LNCaP clone FGC (cell line): ENCODE data around the gene OPCML.

ENCODE experiments used
- DNase-seq: peaks from one replicate; pipeline ENCODE4 v3.0.0-alpha.2; 2011; ENCODE audit warnings: low read depth
- H3K4me3 ChIP-seq: 2 replicates; pipeline ENCODE4 v1.5.1; 2011; ENCODE audit warnings: mild to moderate bottlenecking, low read depth, low read length, control low read depth
- TF ChIP-seq, protein P1 (sequence below): IDR thresholded peaks from 2 replicates; pipeline ENCODE4 v1.5.1; 2012; ENCODE audit warnings: mild to moderate bottlenecking; ENCODE audit not compliant: control insufficient read depth, insufficient read depth; ENCODE audit errors: extremely low read depth

OPCML gene

DNA sequence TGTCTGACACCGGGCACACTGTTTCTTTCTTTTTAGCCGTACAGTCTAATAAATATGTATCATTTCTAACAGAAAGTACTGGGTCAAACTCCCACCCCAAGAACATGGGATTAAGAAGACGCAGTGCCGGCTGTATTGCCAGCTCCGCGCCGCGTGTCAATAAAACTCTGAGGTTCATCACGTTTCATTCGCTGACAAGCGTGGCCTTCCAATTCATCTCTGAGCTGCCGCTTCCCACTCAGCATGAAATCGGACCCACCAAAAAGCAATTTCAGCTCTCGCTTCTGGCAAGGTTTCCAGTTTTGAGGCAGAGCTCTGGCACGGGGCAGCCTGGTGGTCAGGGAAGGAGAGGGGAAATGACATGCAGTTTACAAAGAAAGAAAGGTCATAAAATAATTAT is 819.8 kb downstream of the OPCML start:
- TF ChIP-seq, protein P1, sequence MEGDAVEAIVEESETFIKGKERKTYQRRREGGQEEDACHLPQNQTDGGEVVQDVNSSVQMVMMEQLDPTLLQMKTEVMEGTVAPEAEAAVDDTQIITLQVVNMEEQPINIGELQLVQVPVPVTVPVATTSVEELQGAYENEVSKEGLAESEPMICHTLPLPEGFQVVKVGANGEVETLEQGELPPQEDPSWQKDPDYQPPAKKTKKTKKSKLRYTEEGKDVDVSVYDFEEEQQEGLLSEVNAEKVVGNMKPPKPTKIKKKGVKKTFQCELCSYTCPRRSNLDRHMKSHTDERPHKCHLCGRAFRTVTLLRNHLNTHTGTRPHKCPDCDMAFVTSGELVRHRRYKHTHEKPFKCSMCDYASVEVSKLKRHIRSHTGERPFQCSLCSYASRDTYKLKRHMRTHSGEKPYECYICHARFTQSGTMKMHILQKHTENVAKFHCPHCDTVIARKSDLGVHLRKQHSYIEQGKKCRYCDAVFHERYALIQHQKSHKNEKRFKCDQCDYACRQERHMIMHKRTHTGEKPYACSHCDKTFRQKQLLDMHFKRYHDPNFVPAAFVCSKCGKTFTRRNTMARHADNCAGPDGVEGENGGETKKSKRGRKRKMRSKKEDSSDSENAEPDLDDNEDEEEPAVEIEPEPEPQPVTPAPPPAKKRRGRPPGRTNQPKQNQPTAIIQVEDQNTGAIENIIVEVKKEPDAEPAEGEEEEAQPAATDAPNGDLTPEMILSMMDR: no peak
- H3K4me3 ChIP-seq: no peak overlapping the region
- no peak for DNase-seq

DNA sequence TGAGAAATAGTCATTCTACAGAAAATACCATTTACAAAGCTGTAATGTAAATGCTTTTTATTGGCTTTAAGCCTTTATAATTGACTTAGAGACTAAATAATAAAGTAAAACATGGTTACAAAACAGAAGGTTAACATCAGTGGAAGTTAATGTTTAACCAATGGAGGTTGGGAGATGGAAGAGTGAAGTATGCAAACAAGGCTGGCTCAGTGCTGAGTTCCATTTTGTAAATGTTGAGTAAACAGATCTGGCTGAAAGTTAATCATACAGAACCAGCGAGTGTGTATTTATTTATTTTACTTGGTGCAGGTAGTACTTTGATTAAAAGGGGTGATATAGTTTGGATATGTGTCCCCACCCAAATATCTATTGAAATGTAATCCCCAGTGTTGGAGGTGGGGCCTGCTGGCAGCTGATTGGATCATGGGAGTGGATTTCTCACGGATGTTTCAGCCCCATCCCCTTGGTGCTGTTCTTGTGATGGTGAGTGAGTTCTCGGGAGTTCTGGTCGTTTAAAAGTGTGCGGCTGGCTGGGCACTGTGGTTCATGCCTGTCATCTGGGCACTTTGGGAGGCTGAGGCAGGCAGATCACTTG is 827.4 kb downstream of the OPCML start:
- peak; percentile 64 for DNase-seq
- TF ChIP-seq, protein P1: no peak
- H3K4me3 ChIP-seq: no peak overlapping the region

DNA sequence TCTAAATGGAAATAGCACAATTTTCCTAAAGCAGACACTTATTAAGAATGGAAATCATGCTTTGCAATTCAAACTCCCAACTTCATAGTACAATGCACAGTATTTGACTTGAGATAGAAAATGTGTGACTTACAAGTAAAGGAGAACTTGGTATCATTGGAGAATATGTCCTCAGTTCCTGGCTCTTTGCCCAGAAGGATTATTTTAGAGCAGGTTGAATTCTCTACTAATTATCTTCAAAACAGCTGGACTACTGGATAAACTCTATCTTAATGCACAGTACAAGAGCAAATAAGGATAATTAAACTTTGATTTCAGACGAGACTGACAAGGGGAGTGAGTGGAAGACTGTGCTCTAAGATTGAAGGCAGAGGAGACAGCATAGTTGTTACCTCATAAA is 839.4 kb downstream of the OPCML start:
- TF ChIP-seq, protein P1: no peak
- DNase-seq: no peak
- no peak overlapping the region for H3K4me3 ChIP-seq

DNA sequence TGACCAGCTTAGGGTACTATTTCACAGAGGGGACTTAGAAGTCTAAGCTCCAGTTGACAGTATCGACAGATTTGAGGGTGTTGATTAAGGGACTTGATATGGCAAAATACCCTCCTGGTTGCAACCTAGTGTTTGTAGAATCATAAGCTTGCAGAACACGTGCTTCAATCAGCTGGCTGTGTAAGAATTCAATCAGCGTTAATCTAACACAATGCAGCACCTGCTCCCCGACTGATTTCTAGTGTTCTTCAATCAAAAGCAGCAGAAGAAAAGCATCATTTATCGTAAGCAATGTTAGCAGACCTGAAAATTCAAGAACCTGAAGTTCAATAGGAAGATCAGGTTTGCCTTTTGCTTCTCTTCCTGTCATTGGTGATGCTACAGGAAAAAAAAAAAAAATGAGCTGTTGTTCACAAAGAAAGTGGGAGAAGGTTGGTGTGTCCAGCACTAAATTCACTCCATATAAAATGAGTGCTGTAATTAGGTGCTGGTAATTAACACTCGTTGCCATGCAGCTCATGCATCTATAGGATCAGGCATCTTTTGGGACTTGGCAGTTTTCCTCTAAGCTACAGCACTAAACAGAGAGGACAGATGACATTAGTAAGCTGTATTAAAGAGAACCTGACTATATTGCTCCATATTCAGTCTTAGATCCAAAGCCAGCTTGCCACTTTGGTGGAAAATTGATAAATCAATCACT is 840.3 kb downstream of the OPCML start:
- DNase-seq: no peak
- TF ChIP-seq, protein P1: no peak

DNA sequence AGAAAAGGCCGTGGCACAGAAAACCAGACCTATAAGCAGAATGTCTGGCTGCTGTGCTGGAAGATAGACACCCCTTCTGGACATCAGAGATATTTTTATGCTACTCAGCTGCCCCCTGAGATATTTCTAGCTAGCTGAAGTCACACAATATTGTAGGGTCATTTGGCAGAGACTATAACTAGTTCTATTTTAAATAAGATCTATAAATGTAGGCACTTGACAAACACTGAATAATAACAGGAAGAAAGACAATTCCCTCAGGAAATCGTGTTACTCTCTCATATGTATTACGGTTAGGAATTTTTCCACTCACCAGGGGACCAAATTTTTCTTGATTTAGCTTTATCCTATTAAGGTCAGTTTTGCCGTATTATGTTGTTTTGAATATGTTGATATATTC is 845.4 kb downstream of the OPCML start:
- TF ChIP-seq, protein P1: no peak
- H3K4me3 ChIP-seq: no peak overlapping the region
- DNase-seq: no peak

More for the DNA sequence above, 840.3 kb downstream of the OPCML start:
- H3K4me3 ChIP-seq: no peak overlapping the region

DNA sequence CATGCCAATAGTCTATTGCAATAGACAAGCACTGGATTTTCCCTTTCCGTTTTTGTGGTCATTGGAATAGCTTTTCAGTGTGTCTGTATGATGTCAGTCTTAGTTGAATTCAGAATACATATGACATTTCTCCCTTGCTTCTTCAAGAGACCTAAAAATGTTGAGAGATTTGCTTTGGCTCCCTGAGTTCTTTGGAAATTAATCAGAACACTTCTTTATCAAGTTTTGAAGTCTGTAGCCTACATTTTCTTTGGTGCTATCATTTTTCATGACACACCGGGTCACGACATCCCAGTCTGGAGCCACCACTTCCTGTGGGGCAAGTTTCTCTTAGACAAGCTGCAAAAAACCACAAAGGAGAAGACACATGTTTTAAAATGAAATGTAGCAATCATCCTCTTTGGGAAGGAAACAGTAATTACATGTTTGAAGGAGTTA is 847.1 kb downstream of the OPCML start:
- DNase-seq: no peak
- TF ChIP-seq, protein P1: no peak
- H3K4me3 ChIP-seq: no peak overlapping the region
